Esophagus squamous epithelium (tissue), 5 donors: ENCODE results near the gene DOK6. TPM values are rescaled to one million over a fixed set of nuclear protein-coding genes. Genes with fewer than 3 reads are reported as not detected.

Source experiments
- DNase-seq: peaks from one replicate; lab custom pipeline; 2025; lab: John Stamatoyannopoulos, UW
- H3K27ac ChIP-seq, 4 donors: fragments of 200-600 bp; sonication (generic); one replicate each; pipeline ENCODE4 v1.5.1; 2016 to 2019; ENCODE audit warnings: mild to moderate bottlenecking in 1 of 4
- H3K27me3 ChIP-seq, 4 donors: fragments of 200-600 bp; sonication (generic); 1 replicate in 3 of 4; 2 replicates in 1 of 4; pipeline versions ENCODE4 v1.5.1 to v1.6.0; 2017 to 2021; ENCODE audit warnings: antibody characterized with exemption in 1 of 4
- H3K36me3 ChIP-seq, 3 donors: fragments of 200-600 bp; sonication (generic); one replicate each; pipeline ENCODE4 v1.5.1; 2016 to 2019
- H3K4me1 ChIP-seq, 3 donors: fragments of 200-600 bp; sonication (generic); one replicate each; pipeline ENCODE4 v1.5.1; 2017 to 2019
- H3K4me3 ChIP-seq, 4 donors: fragments of 200-600 bp; sonication (generic); 1 replicate in 3 of 4; 2 replicates in 1 of 4; pipeline ENCODE4 v1.5.1; 2016 to 2019; ENCODE audit warnings: mild to moderate bottlenecking in 2 of 4, moderate library complexity in 1 of 4
- H3K9me3 ChIP-seq, 3 donors: fragments of 200-600 bp; sonication (generic); one replicate each; pipeline ENCODE4 v1.5.1; 2016 to 2019
- CTCF ChIP-seq, 6 experiments: fragments of 450-650 bp in 4 of 6; fragments of 200-600 bp in 2 of 6; sonication (generic) in 2 of 6; IDR thresholded peaks; one replicate each; pipeline ENCODE4 v1.5.1; 2016 to 2019; ENCODE audit warnings: antibody characterized with exemption in 6 of 6, mild to moderate bottlenecking in 4 of 6, moderate library complexity in 4 of 6
- POLR2A ChIP-seq, 4 donors: fragments of 450-650 bp; IDR thresholded peaks; one replicate each; pipeline ENCODE4 v1.6.1; 2017; ENCODE audit warnings: antibody characterized with exemption in 4 of 4, mild to moderate bottlenecking in 4 of 4, moderate library complexity in 3 of 4
- WGBS, 2 donors: methylation state at CpG; one replicate each; pipeline ENCODE4 v1.1.5; 2018; 5-methylcytosine and 5-hydroxymethylcytosine counted together
- intact Hi-C: fragments of 100-400 bp; cut with DNase I; formaldehyde crosslinking; loops from one replicate; pipeline ENCODE4 v1.15.0; 2022
- total RNA-seq, 4 donors: library from RNA; depleted of rRNA; stranded (reverse); fragments of >200 nt; gene quantifications; one replicate each; pipeline ENCODE4 v1.1.0, GENCODE V29; 2016
- donor health status: DM: yes; HTN: yes; CAD: no.

Gene DOK6
- total RNA-seq, 4 donors from 2014 or later = 0.57 to 0.88 TPM; not detected in 2

GRCh38 chr18:69523582-69523981, 122.9 kb downstream of the DOK6 start:
- H3K4me1 ChIP-seq = no peaks in the 10 kb centered on the region
- no peaks in the 10 kb centered on the region for H3K9me3 ChIP-seq
- no peak overlapping the region for H3K27ac ChIP-seq
- WGBS, 2 donors = 81 to 90% methylated on average over 3 of the region's 3 CpGs
- no peak for TF ChIP-seq CTCF (IDR thresholded peaks at IDR 0.05)
- no peak for TF ChIP-seq POLR2A (IDR thresholded peaks at IDR 0.05)
- H3K36me3 ChIP-seq = no peaks in the 10 kb centered on the region
- H3K4me3 ChIP-seq = no peak overlapping the region
- no peak for DNase-seq
- intact Hi-C loops = no loop called here
- H3K27me3 ChIP-seq = no peaks in the 10 kb centered on the region

DNA sequence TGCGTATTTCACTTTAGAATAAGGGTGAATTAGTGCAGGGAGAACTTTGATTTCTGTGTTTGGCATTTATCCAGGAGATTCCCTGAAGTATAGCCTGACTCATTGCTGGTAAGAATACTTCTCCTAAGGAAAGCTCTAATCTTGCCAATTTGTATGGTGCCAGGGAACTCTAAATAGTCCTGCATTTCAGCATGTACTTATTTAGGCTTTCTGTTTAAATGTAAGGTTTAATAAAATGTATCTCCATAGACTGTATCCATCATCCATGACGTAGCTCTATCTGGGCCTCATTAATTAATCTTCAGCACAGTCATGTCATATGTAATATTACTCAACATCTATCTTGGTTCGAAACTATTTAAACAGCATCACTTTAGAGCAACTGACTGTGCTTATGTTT, 127.7 kb downstream of the DOK6 start:
- no peak for DNase-seq

DNA sequence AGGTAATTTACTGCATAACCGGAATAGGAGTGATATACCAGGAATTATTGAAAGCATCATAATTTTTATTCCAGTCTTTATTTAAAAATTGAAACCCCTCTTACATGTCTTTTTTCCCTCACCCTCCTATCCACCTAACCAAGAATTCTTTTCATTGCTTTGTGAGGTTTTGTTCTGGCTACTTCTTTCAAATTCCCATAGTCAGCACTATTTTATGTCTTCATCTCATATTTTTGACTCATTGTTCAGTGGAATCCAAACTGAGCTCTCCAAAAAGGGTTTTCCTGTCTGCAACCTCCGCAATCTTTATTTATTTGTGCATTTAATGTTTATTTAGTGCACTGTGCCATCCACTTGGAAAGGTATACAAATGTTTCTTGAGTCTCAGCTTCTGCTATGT, 128.5 kb downstream of the DOK6 start:
- no peaks in the 10 kb centered on the region for H3K9me3 ChIP-seq
- no peak for DNase-seq
- H3K4me3 ChIP-seq = no peak overlapping the region
- H3K27ac ChIP-seq = no peak overlapping the region
- WGBS, 2 donors = 49 to 71% methylated on average over 2 of the region's 2 CpGs
- no peaks in the 10 kb centered on the region for H3K36me3 ChIP-seq
- H3K27me3 ChIP-seq = no peaks in the 10 kb centered on the region
- no peaks in the 10 kb centered on the region for H3K4me1 ChIP-seq
- intact Hi-C loops = no loop called here
- TF ChIP-seq POLR2A (IDR thresholded peaks at IDR 0.05) = no peak
- no peak for TF ChIP-seq CTCF (IDR thresholded peaks at IDR 0.05)

More for the DNA sequence above, 127.7 kb downstream of the DOK6 start:
- TF ChIP-seq CTCF (IDR thresholded peaks at IDR 0.05) (no peak), POLR2A (IDR thresholded peaks at IDR 0.05) (no peak)
- H3K4me1 ChIP-seq = no peaks in the 10 kb centered on the region
- no peaks in the 10 kb centered on the region for H3K27me3 ChIP-seq
- no peak overlapping the region for H3K27ac ChIP-seq
- WGBS, 2 donors = 49 to 53% methylated on average over 3 of the region's 3 CpGs
- intact Hi-C loops = no loop called here
- no peak overlapping the region for H3K4me3 ChIP-seq
- H3K36me3 ChIP-seq = no peaks in the 10 kb centered on the region
- H3K9me3 ChIP-seq = no peaks in the 10 kb centered on the region

DNA sequence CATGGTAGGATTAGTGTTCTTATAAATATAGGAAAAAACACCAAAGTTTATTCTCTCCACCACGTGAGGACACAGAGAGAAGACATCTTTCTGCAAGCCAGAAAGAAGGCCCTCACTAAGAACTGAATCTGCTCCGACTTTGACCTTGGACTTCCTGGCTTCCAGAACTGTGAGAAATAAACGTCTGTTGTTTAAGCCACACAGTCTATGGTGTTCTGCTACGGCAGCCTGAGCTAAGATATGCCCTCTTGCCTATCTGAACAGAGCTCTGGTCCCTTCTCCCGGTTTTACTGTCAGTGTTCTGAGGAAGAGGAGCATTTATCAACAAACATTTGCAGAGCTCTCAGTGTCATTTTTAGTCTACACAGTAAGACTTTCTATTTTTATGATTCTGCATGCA, 131.3 kb downstream of the DOK6 start:
- Histone ChIP-seq H3K9me3 (no peaks in the 10 kb centered on the region), H3K4me1 (no peaks in the 10 kb centered on the region), H3K27ac (no peak overlapping the region), H3K36me3 (no peaks in the 10 kb centered on the region), H3K4me3 (no peak overlapping the region), H3K27me3 (no peaks in the 10 kb centered on the region)
- intact Hi-C loops = no loop called here
- DNase-seq = no peak
- 38 to 76% methylated on average over 5 of the region's 5 CpGs for WGBS, 2 donors
- TF ChIP-seq CTCF (IDR thresholded peaks at IDR 0.05) = no peak
- TF ChIP-seq POLR2A (IDR thresholded peaks at IDR 0.05) = no peak

- intact Hi-C loops = no loop called here
- no peaks in the 10 kb centered on the region for H3K36me3 ChIP-seq
- no peak for DNase-seq
- no peak overlapping the region for H3K4me3 ChIP-seq
- 70 to 80% methylated on average over 3 of the region's 3 CpGs for WGBS, 2 donors
- no peaks in the 10 kb centered on the region for H3K27me3 ChIP-seq
- no peak for TF ChIP-seq POLR2A (IDR thresholded peaks at IDR 0.05)
- TF ChIP-seq CTCF (IDR thresholded peaks at IDR 0.05) = no peak
- H3K4me1 ChIP-seq = no peaks in the 10 kb centered on the region
- H3K27ac ChIP-seq = no peak overlapping the region
- no peaks in the 10 kb centered on the region for H3K9me3 ChIP-seq
Observed at GRCh38 chr18:69537183-69537582, 136.5 kb downstream of the DOK6 start.
